Omental fat pad (tissue), 4 donors: ENCODE results near the gene CRYBG2. TPM values are rescaled to one million over a fixed set of nuclear protein-coding genes. Genes with fewer than 3 reads are reported as not detected.

ENCODE experiments used
- ATAC-seq: fragments of 150-250 bp; one replicate; pipeline ENCODE4 v1.9.1; 2016; ENCODE audit warnings: mild to moderate bottlenecking, moderate library complexity; ENCODE audit not compliant: low FRiP score
- DNase-seq: peaks from one replicate; pipeline ENCODE4 v3.0.0-alpha.2; 2019; ENCODE audit warnings: low spot score
- CTCF ChIP-seq, 3 donors: fragments of 450-650 bp; IDR thresholded peaks; one replicate each; pipeline ENCODE4 v1.5.1; 2016 to 2017; ENCODE audit warnings: antibody characterized with exemption in 3 of 3, mild to moderate bottlenecking in 3 of 3, moderate library complexity in 2 of 3
- total RNA-seq, 4 donors: library from RNA; depleted of rRNA; stranded (reverse); fragments of >200 nt; gene quantifications; one replicate each; pipeline ENCODE4 v1.1.0, GENCODE V29; 2016

CRYBG2 gene
- total RNA-seq, 4 donors from 2014 or later, result not detected

- DNase-seq, result no peak
- no peak for ATAC-seq
- TF ChIP-seq CTCF (IDR thresholded peaks at IDR 0.05), result no peak
These were observed 16.9 kb upstream of the CRYBG2 start for GRCh38 chr1:26370591-26371382.

- ATAC-seq (no peak), DNase-seq (no peak)
- TF ChIP-seq CTCF (IDR thresholded peaks at IDR 0.05), result no peak
These were observed 14.6 kb upstream of the CRYBG2 start for GRCh38 chr1:26368486-26368885.

- DNase-seq (no peak), ATAC-seq (no peak)
- TF ChIP-seq CTCF (IDR thresholded peaks at IDR 0.05), result no peak
These were observed 14.1 kb upstream of the CRYBG2 start for GRCh38 chr1:26368006-26368405.

- no peak for TF ChIP-seq CTCF (IDR thresholded peaks at IDR 0.05)
- no peak for DNase-seq
- ATAC-seq, result no peak
These were observed 13.5 kb upstream of the CRYBG2 start for GRCh38 chr1:26367441-26367840.

- no peak for ATAC-seq
- no peak for DNase-seq
- TF ChIP-seq CTCF (IDR thresholded peaks at IDR 0.05), result no peak
These were observed 11.0 kb upstream of the CRYBG2 start for GRCh38 chr1:26364956-26365355.

- TF ChIP-seq CTCF (IDR thresholded peaks at IDR 0.05), result peak in 2 of 3 donors; percentile 49 to 69
- DNase-seq (peak; percentile 64), ATAC-seq (no peak)
These were observed 9.9 kb upstream of the CRYBG2 start for GRCh38 chr1:26363549-26364448.
